Kidney (tissue), 22 donors: ENCODE data around the gene GZMH. TPM values are rescaled to one million over a fixed set of nuclear protein-coding genes. Genes with fewer than 3 reads are reported as not detected.
"Not testable (repeated sequence)": the region's sequence is repeated elsewhere in the genome, so short reads cannot be mapped to it uniquely, and the experiment has no call there.

Source experiments
- DNase-seq, 5 donors: peaks; one replicate each; pipeline ENCODE4 v3.0.0-alpha.2; 2013 to 2020
- FAIRE-seq: peaks from 2 replicates; lab custom pipeline; 2012; peaks lifted over from hg19 to GRCh38; lab: Jason Lieb, UNC
- H3K27ac ChIP-seq, 2 donors: one replicate each; pipeline ENCODE4 v1.7.0; 2013; ENCODE audit warnings: low read depth in 2 of 2, low read length in 2 of 2, inconsistent platforms in 1 of 2
- H3K27me3 ChIP-seq: one replicate; pipeline ENCODE4 v1.7.1; 2013; ENCODE audit warnings: low read length, inconsistent platforms; ENCODE audit not compliant: control insufficient read depth, insufficient read depth
- H3K36me3 ChIP-seq, 3 donors: one replicate each; pipeline versions ENCODE4 v1.7.0 to v1.7.1; 2013; ENCODE audit warnings: low read length in 3 of 3, control low read depth in 1 of 3, inconsistent platforms in 1 of 3; ENCODE audit not compliant: insufficient read depth in 3 of 3, control insufficient read depth in 2 of 3
- H3K4me1 ChIP-seq, 3 donors: one replicate each; pipeline versions ENCODE4 v1.7.0 to v1.7.1; 2013; ENCODE audit warnings: low read length in 3 of 3, inconsistent platforms in 1 of 3, low read depth in 1 of 3; ENCODE audit not compliant: control insufficient read depth in 2 of 3, insufficient read depth in 2 of 3
- H3K4me3 ChIP-seq, 3 donors: one replicate each; pipeline versions ENCODE4 v1.7.0 to v1.8.1; 2013; ENCODE audit warnings: low read length in 3 of 3, control low read depth in 1 of 3, inconsistent platforms in 1 of 3
- H3K9ac ChIP-seq, 3 donors: one replicate each; pipeline versions ENCODE4 v1.7.0 to v1.7.1; 2013; ENCODE audit warnings: low read length in 3 of 3, control low read depth in 1 of 3, inconsistent platforms in 1 of 3
- H3K9me3 ChIP-seq, 3 donors: one replicate each; pipeline versions ENCODE4 v1.7.0 to v1.7.1; 2013; ENCODE audit warnings: low read length in 3 of 3, control low read depth in 1 of 3, inconsistent platforms in 1 of 3; ENCODE audit not compliant: control insufficient read depth in 2 of 3, insufficient read depth in 1 of 3
- CTCF ChIP-seq: IDR thresholded peaks from 3 replicates; pipeline ENCODE4 v1.5.1; 2012; ENCODE audit warnings: mild to moderate bottlenecking, moderate library complexity, borderline replicate concordance; ENCODE audit not compliant: insufficient read depth; ENCODE audit errors: extremely low read depth
- intact Hi-C: fragments of 100-400 bp; cut with DNase I; formaldehyde crosslinking; loops from one replicate; pipeline ENCODE4 v1.11.1; 2022
- long read RNA-seq, 10 donors: library from polyadenylated mRNA in 1 of 10; unstranded in 1 of 10; transcript quantifications; one replicate each; pipeline ENCODE4 v2.0.0 and lab custom pipeline, GENCODE V29; 2021 to 2026
- polyA plus RNA-seq: library from polyadenylated mRNA; stranded (reverse); fragments of 350-450 nt; fragmentation: Illumina TruSeq; extraction: RNeasy Lipid Tissue Mini Kit (QIAGEN cat#74804); gene quantifications from one replicate; pipeline ENCODE4 v1.2.3, GENCODE V29; 2014; ENCODE audit warnings: low read depth, low replicate concordance; ENCODE audit not compliant: insufficient read depth
- total RNA-seq: library from RNA; stranded (reverse); fragmentation: NEBNext Ultra II Directional; extraction: Animal tissue kit (Norgen Biotek cat#: 25700); gene quantifications from one replicate; pipeline ENCODE4 v1.2.1, GENCODE V29; 2021
- donor health status: control.
- donor health status: control.
- donor health status: control.
- donor health status: control.
- donor health status: control.
- donor health status: DM: yes; HTN: yes; CAD: no.
- donor health status: Normal renal cell carcinoma (clear cell type).

GZMH gene
- total RNA-seq (0.91 TPM), polyA plus RNA-seq (1.9 TPM)
- long read RNA-seq, donor 1, result 0 reads
- long read RNA-seq, donor 2, result 0 reads
- long read RNA-seq, donor 3, result 0 reads
- long read RNA-seq, donor 4, result 0 reads
- long read RNA-seq, donor 5, result 0 reads
- long read RNA-seq, donor 6, result 0 reads
- long read RNA-seq, donor 7, result 0 reads
- long read RNA-seq, donor 8, result 0 reads
- long read RNA-seq, donor 9, result 0 reads
- long read RNA-seq, donor 10, result 0 reads

DNA sequence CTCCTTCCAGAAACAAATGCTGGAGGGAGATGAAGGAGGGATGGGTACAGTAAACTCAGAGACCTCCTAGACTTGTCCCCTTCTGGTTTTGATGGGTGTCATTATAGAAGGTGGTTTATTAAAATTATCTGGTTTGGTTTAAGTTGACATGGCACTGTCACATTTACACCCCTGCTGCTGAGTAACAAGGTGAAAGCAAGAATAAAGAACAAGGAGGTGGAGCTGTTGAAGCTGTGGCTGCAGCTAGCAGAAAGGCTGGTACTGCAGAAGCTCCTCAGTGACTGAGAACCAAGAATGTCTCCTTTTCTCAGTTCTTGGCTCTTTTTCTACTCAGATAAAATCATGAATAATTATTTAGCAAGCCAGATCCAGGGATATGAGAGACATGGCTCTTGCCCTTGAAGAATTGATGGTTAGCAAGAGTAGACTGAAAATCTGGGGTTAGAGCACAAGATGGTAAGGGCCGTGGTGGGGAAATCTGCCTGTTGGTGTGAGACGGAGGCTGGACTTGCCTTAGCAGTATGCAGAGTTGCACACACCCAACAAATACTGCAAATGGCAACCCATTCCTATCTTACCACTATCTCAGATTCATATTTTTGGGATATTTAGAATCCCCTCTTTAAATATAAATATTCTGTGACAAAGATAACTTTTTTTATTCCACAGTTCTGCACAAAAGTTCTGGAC lies at the start of gene GZMH:
TSS of gene GZMH (minus strand) at position 31 of the 690 bp plus-strand sequence. CDS start 72 bp downstream, outside the sequence.
- no peaks in the 10 kb centered on the region for H3K27me3 ChIP-seq
- H3K27ac ChIP-seq, result no peak within 1 kb of the TSS
- no peak for FAIRE-seq

GRCh38 chr14:24648361-24648760 lies 38.9 kb upstream of the GZMH start:
- H3K4me3 ChIP-seq, DNase-seq, H3K36me3 ChIP-seq, FAIRE-seq, H3K4me1 ChIP-seq, H3K27ac ChIP-seq, H3K9ac ChIP-seq, H3K9me3 ChIP-seq, H3K27me3 ChIP-seq, intact Hi-C loops: not testable (repeated sequence)

More for the DNA sequence above, at the start of gene GZMH:
- no peak for DNase-seq
- intact Hi-C loops, result no loop called here
- H3K4me3 ChIP-seq, result no peak within 1 kb of the TSS
- H3K4me1 ChIP-seq, result no peaks in the 10 kb centered on the region
- no peaks in the 10 kb centered on the region for H3K36me3 ChIP-seq
- TF ChIP-seq CTCF, result no peak
- no peak within 1 kb of the TSS for H3K9ac ChIP-seq
- no peaks in the 10 kb centered on the region for H3K9me3 ChIP-seq

- H3K4me1 ChIP-seq, result no peaks in the 10 kb centered on the region
- TF ChIP-seq CTCF, result no peak
- H3K9ac ChIP-seq, result no peak overlapping the region
- H3K36me3 ChIP-seq, result no peaks in the 10 kb centered on the region
- no peak for FAIRE-seq
- H3K27ac ChIP-seq, result no peak overlapping the region
- no peaks in the 10 kb centered on the region for H3K9me3 ChIP-seq
- no peaks in the 10 kb centered on the region for H3K27me3 ChIP-seq
- intact Hi-C loops, result no loop called here
- H3K4me3 ChIP-seq, result no peak overlapping the region
- no peak for DNase-seq
These were observed 30.4 kb upstream of the GZMH start for GRCh38 chr14:24639905-24640304.

DNA sequence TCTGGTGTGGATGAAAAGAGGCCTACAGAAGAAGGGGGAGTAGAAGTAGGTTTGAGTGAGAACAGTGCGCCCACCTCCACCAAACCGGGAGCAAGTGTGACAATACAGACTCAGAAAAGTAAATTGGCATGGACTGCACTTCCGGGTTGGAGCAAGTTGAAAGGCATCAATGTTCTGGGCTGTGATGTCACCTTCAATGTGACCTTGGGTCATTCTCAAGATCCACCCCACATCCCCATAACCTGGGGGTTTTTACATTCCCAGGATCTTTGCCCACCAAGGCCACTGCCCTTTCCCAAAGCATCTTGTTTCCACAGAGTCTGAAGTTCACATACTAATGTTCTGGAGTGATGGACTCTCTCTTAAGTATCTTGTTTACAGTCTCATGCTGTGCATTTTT lies 29.8 kb upstream of the GZMH start:
- no peak for DNase-seq

More for the DNA sequence above, 29.8 kb upstream of the GZMH start:
- Histone ChIP-seq H3K27ac (no peak overlapping the region), H3K9ac (no peak overlapping the region), H3K9me3 (no peaks in the 10 kb centered on the region), H3K27me3 (no peaks in the 10 kb centered on the region), H3K36me3 (no peaks in the 10 kb centered on the region), H3K4me3 (no peak overlapping the region), H3K4me1 (no peaks in the 10 kb centered on the region)
- intact Hi-C loops, result no loop called here
- no peak for FAIRE-seq
- no peak for TF ChIP-seq CTCF
